NCI-H187 (cell line): ENCODE results near the gene COL15A1.

Source experiments
- DNase-seq, 2 experiments: peaks; one replicate each; lab custom pipeline; 2025; lab: John Stamatoyannopoulos, UW

COL15A1 gene

GRCh38 chr9:99015448-99015847, 71.7 kb downstream of the COL15A1 start:
- DNase-seq: no peak

DNA sequence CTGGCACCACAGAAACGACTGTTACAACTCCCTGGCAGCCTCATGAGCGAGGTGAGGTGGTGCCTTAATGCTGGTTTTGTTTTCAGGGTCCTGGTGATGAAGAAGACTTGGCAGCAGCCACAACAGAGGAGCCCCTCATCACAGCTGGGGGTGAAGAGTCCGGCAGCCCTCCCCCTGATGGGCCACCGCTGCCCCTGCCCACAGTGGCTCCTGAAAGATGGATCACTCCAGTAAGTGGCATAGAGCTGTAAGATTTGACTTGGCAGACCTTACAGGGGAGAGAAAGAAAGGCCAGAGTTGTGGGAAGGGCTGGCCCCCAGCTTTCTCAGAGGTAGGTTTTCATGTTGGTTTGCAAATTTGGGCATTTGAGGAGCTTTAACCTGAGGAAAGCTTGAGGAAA, 72.2 kb downstream of the COL15A1 start:
- no peak for DNase-seq

DNA sequence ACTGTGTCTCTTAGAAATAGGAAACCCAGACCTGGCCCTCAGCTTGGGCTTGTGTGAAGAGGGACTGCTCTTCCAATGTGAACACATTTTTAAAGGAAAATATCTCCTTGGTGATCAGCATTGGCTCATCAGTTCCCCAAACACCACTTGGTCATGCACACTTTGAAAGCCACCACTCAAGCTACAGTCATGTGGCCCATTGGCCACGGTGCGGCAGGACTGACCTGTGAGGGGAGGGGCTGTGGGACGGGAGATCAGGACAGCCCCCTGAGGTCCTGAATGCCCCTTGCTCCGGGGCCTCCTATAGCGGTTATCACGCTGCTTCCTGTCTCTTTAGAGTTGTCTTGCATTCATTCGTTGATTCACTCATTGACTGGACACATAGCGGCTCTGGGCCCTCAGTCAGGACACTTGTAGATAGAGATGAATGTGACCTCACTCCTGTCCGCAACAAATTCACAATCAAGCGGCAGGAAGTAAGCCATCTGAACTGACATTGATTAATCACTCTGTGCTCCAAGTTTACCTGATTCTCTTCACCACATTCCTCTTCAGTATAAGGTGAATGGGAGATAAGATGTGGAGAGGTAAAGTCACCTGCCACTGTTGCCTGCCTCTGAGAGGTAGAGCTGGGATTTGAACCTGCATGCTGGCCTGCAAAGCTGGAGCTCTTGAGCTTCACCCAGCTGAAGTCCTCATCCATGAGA, 73.1 kb downstream of the COL15A1 start:
- no peak for DNase-seq

DNA sequence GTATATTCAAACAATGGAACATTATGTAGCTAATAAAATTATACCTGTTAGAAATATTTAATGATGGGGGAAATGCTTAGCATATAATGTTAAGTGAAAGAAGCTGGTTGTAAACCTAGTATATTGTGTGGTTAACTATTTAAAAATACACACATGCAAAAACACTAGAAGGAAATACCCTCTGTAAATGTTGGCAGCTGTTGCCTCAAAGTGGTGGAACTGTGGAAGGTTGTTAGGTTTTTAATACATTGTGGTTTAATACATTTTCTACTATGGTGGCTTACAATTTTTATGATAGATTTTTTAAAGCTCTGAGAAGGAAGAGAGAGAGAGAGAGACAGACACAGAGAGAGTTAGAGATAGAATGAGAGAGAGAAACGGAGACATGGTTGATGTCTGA, 74.9 kb downstream of the COL15A1 start:
- no peak for DNase-seq

GRCh38 chr9:99019510-99020331, 76.0 kb downstream of the COL15A1 start:
- no peak for DNase-seq

- no peak for DNase-seq
Observed at GRCh38 chr9:99020786-99021436, 77.2 kb downstream of the COL15A1 start.

DNA sequence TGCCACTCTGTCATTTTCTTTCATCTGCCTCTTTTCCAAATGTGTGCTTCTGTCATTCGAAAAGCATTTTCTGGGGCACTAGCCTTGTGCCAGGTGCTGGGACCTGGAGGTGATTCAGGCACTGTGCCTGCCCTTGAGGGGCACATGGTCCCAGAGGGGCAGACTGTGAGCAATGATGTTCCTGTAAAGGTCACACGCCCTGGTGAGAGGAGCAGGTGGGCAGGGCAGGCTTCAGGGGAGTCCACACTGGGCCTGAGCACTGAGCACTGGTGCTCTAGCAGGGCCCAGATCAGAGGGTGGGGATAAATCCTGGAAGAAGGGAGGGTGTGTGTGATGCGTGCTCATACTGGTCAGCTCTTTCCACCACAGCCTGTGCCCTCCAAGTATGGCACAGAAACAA, 77.8 kb downstream of the COL15A1 start:
- DNase-seq: no peak

GRCh38 chr9:99023231-99023630, 79.5 kb downstream of the COL15A1 start:
- DNase-seq: no peak

- peak; percentile 13 to 22 for DNase-seq
Observed at GRCh38 chr9:99023831-99024230, 80.1 kb downstream of the COL15A1 start.

- DNase-seq: no peak
Observed at GRCh38 chr9:99024959-99025358, 81.3 kb downstream of the COL15A1 start.

GRCh38 chr9:99025616-99026270, 82.0 kb downstream of the COL15A1 start:
- DNase-seq: no peak

DNA sequence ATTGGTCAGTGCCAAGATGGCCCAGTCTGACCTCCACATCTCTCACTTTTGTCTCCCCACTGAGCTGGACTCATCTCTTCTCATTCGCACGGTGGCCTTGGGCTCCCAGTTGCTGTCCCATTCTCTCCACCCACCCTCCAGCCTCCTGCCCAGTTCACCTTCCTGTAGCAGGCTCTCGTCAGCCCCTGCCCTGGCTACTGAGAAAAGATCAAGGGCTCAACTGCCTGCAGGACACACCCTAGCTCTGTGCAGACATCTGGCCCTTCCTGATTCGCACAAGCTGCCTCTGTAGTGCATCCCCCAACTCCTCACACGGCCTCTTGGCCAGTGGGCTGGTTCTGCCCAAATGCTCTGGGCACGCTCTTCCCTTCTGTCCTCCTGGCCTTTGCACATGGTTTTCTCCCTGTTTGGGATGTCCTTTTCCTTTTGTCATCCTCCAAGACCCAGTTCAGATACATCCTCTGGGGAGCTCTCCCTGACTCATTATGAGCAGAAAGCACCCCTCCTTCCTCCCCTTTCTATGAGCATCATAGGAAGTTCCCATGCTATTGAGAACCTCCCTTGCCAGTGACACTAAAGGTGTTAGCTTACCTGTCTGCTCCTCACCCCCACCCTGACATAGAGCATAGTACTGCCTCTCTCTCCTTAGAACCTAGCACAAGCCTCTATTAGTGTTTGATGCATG, 82.7 kb downstream of the COL15A1 start:
- no peak for DNase-seq

GRCh38 chr9:99026956-99027298, 83.2 kb downstream of the COL15A1 start:
- DNase-seq: no peak

DNA sequence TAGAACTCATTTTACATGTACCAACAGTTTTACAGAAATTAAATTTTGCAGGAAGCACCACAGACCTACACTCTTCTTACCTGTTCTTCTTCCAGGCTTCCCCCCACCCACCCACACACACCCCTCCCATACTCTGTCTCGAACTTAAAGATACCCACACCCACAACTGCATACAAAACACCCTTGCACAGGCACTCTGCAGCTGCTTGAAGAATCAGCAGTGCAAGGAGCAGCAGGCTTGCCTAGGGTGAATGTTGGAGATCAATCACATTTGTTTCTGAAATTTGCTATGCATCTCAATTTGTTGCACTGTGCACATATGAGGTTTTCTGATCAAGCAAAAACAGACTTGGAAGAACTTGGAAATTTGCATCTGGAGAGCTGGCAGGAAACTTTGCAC, 83.7 kb downstream of the COL15A1 start:
- no peak for DNase-seq

DNA sequence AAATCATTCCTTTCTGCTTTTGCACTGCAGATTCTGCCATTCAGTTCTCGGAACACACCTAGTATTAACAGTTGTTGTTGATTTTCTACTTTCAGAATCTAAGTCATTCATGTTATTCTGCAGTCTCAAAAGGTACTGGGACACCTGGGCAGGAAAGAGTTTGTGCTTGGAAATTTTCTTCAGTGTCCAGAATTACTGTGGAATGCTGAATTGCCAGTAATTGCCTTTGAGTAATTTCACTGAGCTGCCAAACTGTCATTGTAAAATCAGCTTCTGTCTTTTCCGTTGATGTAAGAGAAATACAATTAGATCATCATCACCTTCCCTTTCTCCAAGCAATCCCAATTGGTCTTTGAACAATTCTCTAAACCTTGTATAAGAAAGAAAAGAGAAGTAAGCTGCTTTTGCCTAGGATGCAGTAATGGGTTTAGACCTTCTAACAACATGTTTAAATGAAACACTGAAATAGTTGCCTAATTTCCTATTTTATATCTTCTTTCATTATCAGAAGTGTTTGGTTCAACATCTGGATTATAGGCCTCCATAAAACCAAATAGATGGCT, 85.5 kb downstream of the COL15A1 start:
- DNase-seq: no peak

DNA sequence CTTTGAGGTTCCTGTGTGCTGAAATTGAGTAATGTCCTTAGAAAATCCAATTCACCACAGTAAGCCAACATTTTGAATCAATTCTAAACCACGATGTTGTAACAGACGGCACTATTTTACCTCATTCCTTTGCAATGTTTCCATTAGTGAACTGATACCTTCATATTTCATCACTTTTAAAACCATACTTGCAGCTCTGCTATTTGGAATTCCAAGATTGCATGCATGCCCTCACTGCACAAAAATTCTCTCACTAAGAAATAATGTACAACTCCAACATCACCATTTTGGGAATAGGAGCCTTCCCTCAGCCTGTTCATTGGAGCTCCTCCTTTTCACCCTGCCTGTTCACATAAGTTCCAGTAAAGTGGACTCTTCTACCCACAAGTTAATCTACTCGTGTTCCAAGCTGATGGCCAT, 86.4 kb downstream of the COL15A1 start:
- no peak for DNase-seq

- no peak for DNase-seq
Observed at GRCh38 chr9:99030610-99031109, 87.0 kb downstream of the COL15A1 start.

- no peak for DNase-seq
Observed at GRCh38 chr9:99031319-99031718, 87.6 kb downstream of the COL15A1 start.

- DNase-seq: no peak
Observed at GRCh38 chr9:99031994-99032393, 88.3 kb downstream of the COL15A1 start.

GRCh38 chr9:99034149-99034548, 90.4 kb downstream of the COL15A1 start:
- DNase-seq: no peak

- DNase-seq: no peak
Observed at GRCh38 chr9:99035313-99035712, 91.6 kb downstream of the COL15A1 start.
